H1 (cell line): Measurements from ENCODE around the gene NELFA. TPM values are rescaled to one million over a fixed set of nuclear protein-coding genes. Genes with fewer than 3 reads are reported as not detected.

Experiments used
- CTCF ChIA-PET: fragments of 300-600 bp; sonication (Branson Sonifier 250); formaldehyde crosslinking; loops from one replicate; lab custom pipeline; 2021; ENCODE audit not compliant: partially characterized antibody; lab: Charles Lee
- POLR2A ChIA-PET: fragments of 300-600 bp; sonication (Branson Sonifier 250); formaldehyde crosslinking; loops from one replicate; lab custom pipeline; 2021; ENCODE audit warnings: inconsistent platforms; ENCODE audit not compliant: partially characterized antibody; lab: Charles Lee
- DNase-seq, 2 experiments: peaks; one replicate each; pipeline versions ENCODE4 v3.0.0 to v3.0.0-alpha.2; 2010 to 2022; ENCODE audit warnings: low spot score in 2 of 2, low read depth in 1 of 2, mixed read lengths in 1 of 2
- FAIRE-seq: peaks from 2 replicates; lab custom pipeline; 2011; peaks lifted over from hg19 to GRCh38; lab: Jason Lieb, UNC
- H2AFZ ChIP-seq: 2 replicates; pipeline ENCODE4 v1.8.1; 2012; ENCODE audit warnings: low read length, inconsistent platforms
- H2AK5ac ChIP-seq: 2 replicates; pipeline ENCODE4 v1.6.1; 2013; ENCODE audit warnings: low read depth, low read length
- H2BK120ac ChIP-seq: replicated peaks from 2 replicates; pipeline ENCODE3; 2013; ENCODE audit warnings: low read depth, low read length, inconsistent platforms
- H2BK12ac ChIP-seq: 2 replicates; pipeline ENCODE4 v1.6.1; 2013; ENCODE audit warnings: low read depth, low read length
- H2BK15ac ChIP-seq: 2 replicates; pipeline ENCODE4 v1.6.1; 2013; ENCODE audit warnings: low read length
- H2BK20ac ChIP-seq: 2 replicates; pipeline ENCODE4 v1.6.1; 2013; ENCODE audit warnings: low read length
- H2BK5ac ChIP-seq: 2 replicates; pipeline ENCODE4 v1.6.1; 2013; ENCODE audit warnings: low read depth, low read length
- H3K14ac ChIP-seq: 2 replicates; pipeline ENCODE4 v1.6.1; 2013; ENCODE audit warnings: inconsistent platforms; ENCODE audit not compliant: insufficient read length
- H3K18ac ChIP-seq: 2 replicates; pipeline ENCODE4 v1.6.1; 2013; ENCODE audit warnings: low read length; ENCODE audit errors: extremely low read depth
- H3K23ac ChIP-seq: 2 replicates; pipeline ENCODE4 v1.6.1; 2013; ENCODE audit warnings: inconsistent platforms; ENCODE audit not compliant: insufficient read length
- H3K23me2 ChIP-seq: 2 replicates; pipeline ENCODE4 v1.6.1; 2013; ENCODE audit warnings: low read depth, low read length
- H3K27ac ChIP-seq: 2 replicates; pipeline ENCODE4 v1.6.1; 2011; ENCODE audit warnings: low read depth, low read length, inconsistent platforms
- H3K27me3 ChIP-seq, 4 experiments: replicated peaks in 1 of 4; 1 replicate in 1 of 4; 2 replicates in 3 of 4; pipeline versions ENCODE4 v1.6.1 to v1.8.1; 2011 to 2013; ENCODE audit warnings: low read length in 3 of 4, mild to moderate bottlenecking in 3 of 4, inconsistent platforms in 2 of 4, mixed read lengths in 2 of 4, moderate library complexity in 1 of 4; ENCODE audit not compliant: control insufficient read depth in 3 of 4, insufficient read depth in 3 of 4; ENCODE audit errors: extremely low read depth in 1 of 4
- H3K36me3 ChIP-seq, 4 experiments: 2 replicates each; pipeline versions ENCODE4 v1.6.1 to v1.8.1; 2011 to 2013; ENCODE audit warnings: mild to moderate bottlenecking in 4 of 4, low read length in 3 of 4, moderate library complexity in 2 of 4, control low read depth in 1 of 4, inconsistent platforms in 1 of 4; ENCODE audit not compliant: insufficient read depth in 4 of 4, control insufficient read depth in 2 of 4
- H3K4ac ChIP-seq: replicated peaks from 2 replicates; pipeline ENCODE3; 2013; ENCODE audit warnings: low read length, low read depth, mixed read lengths, inconsistent platforms; ENCODE audit not compliant: insufficient read length
- H3K4me1 ChIP-seq, 4 experiments: replicated peaks in 1 of 4; 1 replicate in 1 of 4; 2 replicates in 3 of 4; pipeline versions ENCODE4 v1.6.1 to v1.8.1; 2011 to 2013; ENCODE audit warnings: low read length in 3 of 4, inconsistent platforms in 2 of 4, mixed read lengths in 1 of 4; ENCODE audit not compliant: insufficient read depth in 4 of 4, control insufficient read depth in 3 of 4
- H3K4me2 ChIP-seq, 2 experiments: 2 replicates each; pipeline versions ENCODE4 v1.6.1 to v1.8.1; 2011 to 2013; ENCODE audit warnings: low read depth in 2 of 2, low read length in 2 of 2, control low read depth in 1 of 2, inconsistent platforms in 1 of 2, mild to moderate bottlenecking in 1 of 2; ENCODE audit not compliant: insufficient read depth in 1 of 2
- H3K4me3 ChIP-seq, 4 experiments: fragments of 200-600, 300-600 bp in 1 of 4; sonication (generic), shearing (Covaris generic), sonication (Bioruptor Twin) in 1 of 4; 2 replicates each; pipeline versions ENCODE4 v1.5.1 to v1.8.1; 2011 to 2016; ENCODE audit warnings: low read length in 4 of 4, low read depth in 3 of 4, control low read depth in 2 of 4, inconsistent platforms in 2 of 4, mild to moderate bottlenecking in 2 of 4, mixed read lengths in 1 of 4, moderate library complexity in 1 of 4; ENCODE audit not compliant: insufficient read depth in 2 of 4; ENCODE audit errors: extremely low read depth in 1 of 4
- H3K56ac ChIP-seq: replicated peaks from 2 replicates; pipeline ENCODE3; 2013; ENCODE audit warnings: low read depth, mild to moderate bottlenecking, mixed read lengths, low read length, inconsistent platforms; ENCODE audit not compliant: insufficient read length
- H3K79me1 ChIP-seq: 2 replicates; pipeline ENCODE4 v1.6.1; 2013; ENCODE audit warnings: low read depth, low read length, control low read depth
- H3K79me2 ChIP-seq, 2 experiments: 2 replicates each; pipeline versions ENCODE4 v1.6.1 to v1.8.1; 2012 to 2013; ENCODE audit warnings: low read length in 2 of 2, mild to moderate bottlenecking in 2 of 2, inconsistent platforms in 1 of 2; ENCODE audit not compliant: insufficient read depth in 2 of 2, control insufficient read depth in 1 of 2
- H3K9ac ChIP-seq, 4 experiments: replicated peaks in 1 of 4; 1 replicate in 1 of 4; 2 replicates in 3 of 4; pipeline versions ENCODE4 v1.6.1 to v1.8.1; 2011 to 2013; ENCODE audit warnings: low read depth in 3 of 4, low read length in 3 of 4, control low read depth in 2 of 4, mild to moderate bottlenecking in 2 of 4, moderate library complexity in 2 of 4, inconsistent platforms in 1 of 4; ENCODE audit errors: extremely low read depth in 1 of 4
- H3K9me3 ChIP-seq, 2 experiments: 2 replicates each; pipeline versions ENCODE4 v1.6.1 to v1.8.1; 2012 to 2013; ENCODE audit warnings: mild to moderate bottlenecking in 2 of 2, moderate library complexity in 2 of 2, control low read depth in 1 of 2, inconsistent platforms in 1 of 2, low read depth in 1 of 2, low read length in 1 of 2, mixed read lengths in 1 of 2; ENCODE audit not compliant: insufficient read depth in 2 of 2
- H4K20me1 ChIP-seq, 2 experiments: replicated peaks in 1 of 2; 2 replicates each; pipeline versions ENCODE3 to v1.8.1; 2011 to 2013; ENCODE audit warnings: inconsistent platforms in 2 of 2, low read length in 2 of 2, mild to moderate bottlenecking in 1 of 2; ENCODE audit not compliant: insufficient read depth in 2 of 2, control insufficient read depth in 1 of 2
- H4K5ac ChIP-seq: 2 replicates; pipeline ENCODE4 v1.6.1; 2013; ENCODE audit warnings: low read length, low read depth, mixed read lengths, inconsistent platforms; ENCODE audit not compliant: insufficient read length
- H4K8ac ChIP-seq: 2 replicates; pipeline ENCODE4 v1.8.0; 2013; ENCODE audit warnings: mild to moderate bottlenecking, moderate library complexity, low read length, inconsistent platforms; ENCODE audit not compliant: insufficient read depth; ENCODE audit errors: extremely low read depth
- H4K91ac ChIP-seq: replicated peaks from 2 replicates; pipeline ENCODE3; 2013; ENCODE audit warnings: low read length, mixed read lengths, inconsistent platforms; ENCODE audit not compliant: insufficient read length
- ASH2L ChIP-seq: fragments of 200-600, 300-600 bp; sonication (generic); IDR thresholded peaks from one replicate; pipeline ENCODE4 v1.7.1; 2017; ENCODE audit warnings: low read length
- BCL11A ChIP-seq, 2 experiments: IDR thresholded peaks; one replicate each; pipeline ENCODE4 v1.6.1; 2011; ENCODE audit warnings: low read depth in 2 of 2, low read length in 2 of 2, mild to moderate bottlenecking in 2 of 2
- CEBPB ChIP-seq: IDR thresholded peaks from 2 replicates; pipeline ENCODE4 v1.6.1; 2012; ENCODE audit warnings: low read depth, low read length
- KDM1A ChIP-seq: fragments of 200-600, 300-600 bp; sonication (generic); IDR thresholded peaks from 2 replicates; pipeline ENCODE4 v1.7.1; 2016; ENCODE audit warnings: mild to moderate bottlenecking, low read length, borderline replicate concordance
- NRF1 ChIP-seq: IDR thresholded peaks from 2 replicates; pipeline ENCODE4 v1.6.1; 2011; ENCODE audit warnings: mild to moderate bottlenecking, low read depth, low read length, improper control_type of control experiment
- POLR2A ChIP-seq, 2 experiments: IDR thresholded peaks; 1 replicate in 1 of 2; 2 replicates in 1 of 2; pipeline ENCODE4 v1.6.1; 2011; ENCODE audit warnings: low read depth in 2 of 2, low read length in 2 of 2, mild to moderate bottlenecking in 2 of 2; ENCODE audit errors: control extremely low read depth in 1 of 2
- SP4 ChIP-seq: IDR thresholded peaks from 2 replicates; pipeline ENCODE4 v1.6.1; 2012; ENCODE audit warnings: low read length, inconsistent platforms
- ZNF274 ChIP-seq: IDR thresholded peaks from 2 replicates; pipeline ENCODE4 v1.7.0; 2012; ENCODE audit warnings: low read length, borderline replicate concordance; ENCODE audit errors: extremely low read depth
- WGBS, 2 experiments: shearing (Covaris generic) in 1 of 2; methylation state at CpG; one replicate each; pipeline versions ENCODE4 v1.1.6 to v1.1.7; 2013 to 2015; ENCODE audit warnings: low lambda C conversion rate in 2 of 2, mixed read lengths in 2 of 2, inconsistent platforms in 1 of 2, low coverage in 1 of 2, missing lambda C conversion rate in 1 of 2; ENCODE audit not compliant: insufficient replicate concordance in 2 of 2, insufficient coverage in 1 of 2, insufficient read length in 1 of 2; ENCODE audit errors: extremely low coverage in 1 of 2, missing lambda C conversion rate in 1 of 2; 5-methylcytosine and 5-hydroxymethylcytosine counted together
- polyA plus RNA-seq, 7 experiments: library from polyadenylated mRNA; depleted of rRNA in 3 of 7; stranded (reverse) in 5 of 7; unstranded in 2 of 7; fragments of >200 nt in 5 of 7; fragments of 200-250 nt in 2 of 7; gene quantifications; 1 replicate in 5 of 7; 2 replicates in 1 of 7; 4 replicates in 1 of 7; pipeline versions ENCODE4 v1.2.1 to v1.2.3, GENCODE V29; 2011 to 2013; ENCODE audit warnings: missing spikeins in 2 of 7, mixed read lengths in 2 of 7
- total RNA-seq: library from RNA; stranded (reverse); fragmentation: NEBNext Ultra II Directional; extraction: Animal tissue kit (Norgen Biotek cat#: 25700); gene quantifications from 2 replicates; pipeline ENCODE4 v1.2.1, GENCODE V29; 2021

The NELFA gene
- total and polyA plus RNA-seq, 2 of the 8 experiments (the other 6 are each of a cell fraction or from before 2014, with no cell fraction given): 41.8 to 57.5 TPM

DNA sequence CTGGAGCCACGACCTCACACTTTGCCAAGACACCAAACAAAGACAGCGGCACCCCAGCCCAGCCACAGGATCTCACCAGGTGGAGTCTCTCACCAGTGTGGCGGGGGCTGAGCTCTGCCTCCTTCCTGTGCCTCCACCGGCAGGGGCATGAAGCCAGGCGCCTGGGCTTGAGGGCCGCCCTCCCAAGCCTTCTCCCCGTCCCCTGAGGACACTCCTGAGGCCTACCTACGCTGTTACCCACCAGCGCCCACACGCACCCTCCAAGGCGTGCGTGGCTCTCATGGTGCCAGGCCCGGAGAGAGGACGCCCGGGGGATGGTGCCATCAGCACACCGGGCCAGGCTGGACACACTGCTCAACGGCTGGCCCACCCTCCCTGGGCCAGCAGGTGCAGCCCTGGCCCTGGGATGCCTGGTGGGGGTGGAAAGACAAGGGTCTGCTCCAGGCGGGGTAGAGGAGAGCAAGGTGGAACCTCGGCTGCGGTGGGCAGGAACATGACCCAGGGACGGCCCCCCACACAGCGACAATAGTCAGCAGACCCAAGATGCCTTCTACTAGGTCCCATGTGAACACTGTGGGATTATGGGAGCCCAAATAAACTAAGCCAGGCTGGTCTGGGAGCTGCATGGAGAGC lies 22.1 kb downstream of the NELFA start:
- Histone ChIP-seq H2BK5ac (no peak overlapping the region), H3K4ac (no peak overlapping the region), H3K9me3 (no peaks in the 10 kb centered on the region), H3K27ac (no peak overlapping the region), H3K79me1 (peaks cover 4% of the 10 kb centered on the region; the same call in 1 of the 2 replicates), H3K23ac (no peak overlapping the region), H4K5ac (no peak overlapping the region), H3K18ac (no peak overlapping the region), H4K20me1 (peaks cover 7 to 28% of the 10 kb centered on the region in 2 experiments), H2AK5ac (no peak overlapping the region), H3K79me2 (peaks cover 0 to 17% of the 10 kb centered on the region in 2 experiments; a peak in 1 of 4 replicates), H3K9ac (no peak overlapping the region), H2BK20ac (no peak overlapping the region), H4K91ac (no peak overlapping the region), H3K4me2 (no peak overlapping the region), H2BK120ac (no peak overlapping the region), H3K27me3 (no peaks in the 10 kb centered on the region), H3K56ac (no peak overlapping the region), H2BK15ac (no peak overlapping the region), H2BK12ac (no peak overlapping the region), H3K23me2 (no peaks in the 10 kb centered on the region), H3K4me1 (no peaks in the 10 kb centered on the region), H3K36me3 (peaks cover 26 to 70% (median 52%) of the 10 kb centered on the region in 4 experiments), H4K8ac (no peak overlapping the region), H2AFZ (no peak overlapping the region), H3K4me3 (no peak overlapping the region), H3K14ac (no peak overlapping the region)
- no peak for DNase-seq
- 88% methylated on average over 22 of the region's 22 CpGs; no CpG with 5 or more reads in 1 of the 2 experiments for WGBS, 2 experiments
- CTCF ChIA-PET: no interaction called here
- POLR2A ChIA-PET: no interaction called here
- FAIRE-seq: no peak
- no peak for TF ChIP-seq KDM1A
- no peak for TF ChIP-seq ASH2L
- TF ChIP-seq BCL11A (IDR thresholded peaks at IDR 0.05; ENCODE audit: low read depth in 2 of 2, low read length in 2 of 2): no peak
- no peak for TF ChIP-seq SP4
- TF ChIP-seq POLR2A (IDR thresholded peaks at IDR 0.05; ENCODE audit: control extremely low read depth in 1 of 2, low read depth in 2 of 2, low read length in 2 of 2): no peak
- TF ChIP-seq NRF1: no peak
- TF ChIP-seq CEBPB: no peak
- no peak for TF ChIP-seq ZNF274
